Astrocyte of the spinal cord (primary cell): ENCODE results near the gene PTPRN.
A peak's percentile ranks its signal among the peaks of the same experiment; 100 is the strongest.

Experiments used
- DNase-seq: peaks from one replicate; pipeline ENCODE4 v3.0.0; 2011; ENCODE audit warnings: low read depth, low spot score
- H3K4me3 ChIP-seq: 2 replicates; pipeline ENCODE4 v1.5.1; 2011; ENCODE audit warnings: low read depth, mild to moderate bottlenecking, low read length, moderate library complexity
- in situ Hi-C: cut with HindIII; loops from 2 replicates; pipeline ENCODE4 v1.10.0; 2017; ENCODE audit warnings: low sequenced_read_pairs
- TF ChIP-seq, protein P1 (sequence below): IDR thresholded peaks from 2 replicates; pipeline ENCODE4 v1.5.1; 2012; ENCODE audit warnings: low read depth, mild to moderate bottlenecking, low read length, inconsistent platforms

PTPRN gene

GRCh38 chr2:219350710-219351221 lies 41.6 kb upstream of the PTPRN start:
- in situ Hi-C loops: no loop called here
- TF ChIP-seq, protein P1, sequence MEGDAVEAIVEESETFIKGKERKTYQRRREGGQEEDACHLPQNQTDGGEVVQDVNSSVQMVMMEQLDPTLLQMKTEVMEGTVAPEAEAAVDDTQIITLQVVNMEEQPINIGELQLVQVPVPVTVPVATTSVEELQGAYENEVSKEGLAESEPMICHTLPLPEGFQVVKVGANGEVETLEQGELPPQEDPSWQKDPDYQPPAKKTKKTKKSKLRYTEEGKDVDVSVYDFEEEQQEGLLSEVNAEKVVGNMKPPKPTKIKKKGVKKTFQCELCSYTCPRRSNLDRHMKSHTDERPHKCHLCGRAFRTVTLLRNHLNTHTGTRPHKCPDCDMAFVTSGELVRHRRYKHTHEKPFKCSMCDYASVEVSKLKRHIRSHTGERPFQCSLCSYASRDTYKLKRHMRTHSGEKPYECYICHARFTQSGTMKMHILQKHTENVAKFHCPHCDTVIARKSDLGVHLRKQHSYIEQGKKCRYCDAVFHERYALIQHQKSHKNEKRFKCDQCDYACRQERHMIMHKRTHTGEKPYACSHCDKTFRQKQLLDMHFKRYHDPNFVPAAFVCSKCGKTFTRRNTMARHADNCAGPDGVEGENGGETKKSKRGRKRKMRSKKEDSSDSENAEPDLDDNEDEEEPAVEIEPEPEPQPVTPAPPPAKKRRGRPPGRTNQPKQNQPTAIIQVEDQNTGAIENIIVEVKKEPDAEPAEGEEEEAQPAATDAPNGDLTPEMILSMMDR: no peak
- DNase-seq: peak; percentile 5
- H3K4me3 ChIP-seq: no peak overlapping the region

GRCh38 chr2:219350215-219350614 lies 41.0 kb upstream of the PTPRN start:
- no peak overlapping the region for H3K4me3 ChIP-seq
- in situ Hi-C loops: no loop called here
- DNase-seq: no peak
- TF ChIP-seq, protein P1: no peak

GRCh38 chr2:219344751-219345430 lies 35.7 kb upstream of the PTPRN start:
- H3K4me3 ChIP-seq: no peak overlapping the region
- TF ChIP-seq, protein P1: no peak
- in situ Hi-C loops: no loop called here
- peak; percentile 45 for DNase-seq

DNA sequence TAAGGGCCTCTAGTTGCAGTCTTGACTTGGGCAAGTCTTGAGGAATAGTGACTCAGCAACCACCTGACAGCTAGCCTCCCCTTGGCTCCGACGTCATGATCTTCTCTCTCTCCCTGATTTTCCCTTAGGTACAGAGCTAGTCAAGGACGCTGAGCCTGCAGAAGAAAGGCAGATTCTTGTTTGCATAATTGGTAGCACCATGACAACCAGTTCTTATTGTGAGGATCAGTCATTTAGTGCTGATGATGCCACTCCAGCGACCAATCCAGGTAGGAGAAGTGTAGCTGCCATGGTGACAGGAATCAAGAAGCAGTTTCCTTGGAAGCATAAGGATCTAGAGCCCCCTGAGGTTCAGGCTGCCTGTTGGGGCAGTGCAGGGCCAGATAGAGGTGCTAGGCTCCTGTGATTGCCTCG lies 26.2 kb upstream of the PTPRN start:
- DNase-seq: no peak
- H3K4me3 ChIP-seq: no peak overlapping the region
- in situ Hi-C loops: no loop called here
- TF ChIP-seq, protein P1: no peak

DNA sequence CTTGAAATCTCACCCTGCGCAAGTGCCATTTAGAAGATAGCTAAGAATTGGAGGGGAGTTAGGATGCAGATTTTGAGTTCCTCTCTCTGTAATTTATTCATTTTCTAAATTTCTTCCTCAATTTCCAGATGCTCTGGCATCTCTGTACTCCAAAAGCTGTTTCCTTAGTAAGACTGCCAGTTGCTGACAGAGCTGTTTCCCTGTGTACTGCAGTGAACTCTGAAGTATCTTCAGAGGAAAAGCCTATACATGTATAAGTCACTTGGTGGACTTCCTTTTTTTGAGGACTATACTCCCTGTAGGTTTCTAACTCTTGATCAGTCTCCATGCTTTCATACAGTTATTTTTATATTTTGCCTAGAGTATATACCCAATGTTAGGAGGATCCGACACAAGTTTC lies 24.9 kb upstream of the PTPRN start:
- in situ Hi-C loops: no loop called here
- TF ChIP-seq, protein P1: no peak
- DNase-seq: no peak
- no peak overlapping the region for H3K4me3 ChIP-seq

- no peak within 1 kb of the TSS for H3K4me3 ChIP-seq
- no peak for DNase-seq
- TF ChIP-seq, protein P1: no peak
- in situ Hi-C loops: no loop called here
Observed at GRCh38 chr2:219332542-219332941, 23.3 kb upstream of the PTPRN start, which contains the start of gene RESP18. Gene RESP18 (minus strand): TSS chr2:219332744.
